HG02840 (cell line): ENCODE data around the gene PPP1R15B.

ENCODE experiments used
- ATAC-seq: cut with Tn5 transposase; IDR thresholded peaks from one replicate; pipeline ENCODE4 v1.9.1; 2021; ENCODE audit warnings: mild to moderate bottlenecking, moderate library complexity, moderate number of reproducible peaks; ENCODE audit not compliant: unreplicated experiment, low FRiP score

The PPP1R15B gene

DNA sequence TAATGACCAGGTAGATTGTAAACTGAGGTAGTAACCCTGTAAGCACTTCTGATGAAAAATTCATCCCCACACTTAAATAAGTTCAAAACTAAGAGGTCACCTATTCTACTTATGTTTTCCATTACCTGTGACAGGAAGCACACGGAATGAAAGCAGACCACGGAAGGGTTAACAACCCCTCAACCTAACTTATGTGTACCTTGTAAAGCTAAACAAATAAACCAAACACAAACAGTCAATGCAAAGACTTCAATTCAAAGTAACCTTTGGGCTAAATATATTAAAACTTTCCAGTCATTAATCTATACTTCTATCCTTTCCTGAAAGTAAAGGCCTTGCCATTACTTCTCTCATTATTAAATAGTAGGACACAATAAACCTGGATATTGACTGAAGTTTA is 7.0 kb downstream of the PPP1R15B start:
- no peak for ATAC-seq

DNA sequence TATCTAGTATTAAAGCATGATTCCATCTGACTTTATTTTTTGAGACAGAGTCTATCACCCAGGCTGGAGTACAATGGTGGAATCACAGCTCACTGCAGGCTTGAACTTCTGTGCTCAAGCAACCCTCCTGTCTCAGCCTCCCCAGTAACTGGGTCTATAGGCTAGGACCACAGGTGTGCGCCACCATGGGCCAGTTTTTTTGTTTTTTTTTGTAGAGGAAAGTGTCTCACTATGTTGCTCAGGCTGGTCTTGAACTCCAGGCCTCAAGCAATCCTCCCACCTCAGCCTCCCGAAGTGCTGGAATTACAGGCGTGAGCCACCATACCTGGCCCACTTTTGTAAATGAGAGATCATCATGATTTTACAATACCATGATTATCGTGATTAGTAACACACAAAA is 9.2 kb downstream of the PPP1R15B start:
- no peak for ATAC-seq

DNA sequence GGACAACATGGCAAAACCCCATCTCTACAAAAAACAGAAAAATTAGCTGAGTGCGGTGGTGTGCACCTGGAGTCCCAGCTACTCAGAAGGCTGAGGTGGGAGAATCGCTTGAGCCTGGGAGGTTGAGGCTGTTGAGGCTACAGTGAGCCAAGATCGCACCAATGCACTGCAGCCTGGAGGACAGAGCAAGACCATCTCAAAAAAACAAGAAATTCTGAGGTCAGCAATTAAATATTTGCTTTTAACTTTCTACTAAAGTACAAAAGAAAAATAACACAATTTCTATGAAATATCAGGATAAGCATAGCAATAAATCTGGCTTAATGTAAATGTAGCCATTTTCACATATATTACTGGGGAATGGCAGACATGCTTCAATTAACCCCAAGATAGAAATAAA is 9.9 kb downstream of the PPP1R15B start:
- no peak for ATAC-seq

DNA sequence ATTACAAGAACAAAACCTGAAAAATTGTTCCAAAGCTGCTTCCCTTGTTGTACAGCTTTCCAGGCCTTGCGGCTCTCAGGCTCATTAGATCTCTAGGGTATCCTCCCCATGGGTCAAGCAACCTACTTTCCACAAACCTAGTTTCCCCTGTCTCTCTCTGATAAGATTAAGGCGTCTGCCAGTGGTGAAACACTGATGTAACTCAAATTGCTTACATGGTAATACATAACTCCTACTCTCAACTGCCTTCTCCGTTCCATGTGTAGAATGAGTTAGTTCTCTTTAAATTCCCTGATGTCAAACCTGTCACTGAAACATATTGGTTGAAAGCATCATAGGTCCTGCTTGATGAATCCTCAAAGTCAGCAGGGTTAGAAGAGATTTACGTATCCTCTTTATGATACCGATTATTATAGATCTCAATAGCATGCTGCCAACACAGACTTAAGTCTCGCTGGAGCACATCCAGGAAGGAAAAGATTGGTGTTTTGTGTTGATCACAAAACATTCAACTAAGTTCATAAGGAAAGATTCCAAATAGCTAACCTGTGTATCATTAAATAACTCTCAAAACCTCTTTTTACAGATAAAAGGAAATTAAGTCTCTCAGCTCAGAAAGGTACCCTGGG is 10.6 kb downstream of the PPP1R15B start:
- ATAC-seq = no peak

DNA sequence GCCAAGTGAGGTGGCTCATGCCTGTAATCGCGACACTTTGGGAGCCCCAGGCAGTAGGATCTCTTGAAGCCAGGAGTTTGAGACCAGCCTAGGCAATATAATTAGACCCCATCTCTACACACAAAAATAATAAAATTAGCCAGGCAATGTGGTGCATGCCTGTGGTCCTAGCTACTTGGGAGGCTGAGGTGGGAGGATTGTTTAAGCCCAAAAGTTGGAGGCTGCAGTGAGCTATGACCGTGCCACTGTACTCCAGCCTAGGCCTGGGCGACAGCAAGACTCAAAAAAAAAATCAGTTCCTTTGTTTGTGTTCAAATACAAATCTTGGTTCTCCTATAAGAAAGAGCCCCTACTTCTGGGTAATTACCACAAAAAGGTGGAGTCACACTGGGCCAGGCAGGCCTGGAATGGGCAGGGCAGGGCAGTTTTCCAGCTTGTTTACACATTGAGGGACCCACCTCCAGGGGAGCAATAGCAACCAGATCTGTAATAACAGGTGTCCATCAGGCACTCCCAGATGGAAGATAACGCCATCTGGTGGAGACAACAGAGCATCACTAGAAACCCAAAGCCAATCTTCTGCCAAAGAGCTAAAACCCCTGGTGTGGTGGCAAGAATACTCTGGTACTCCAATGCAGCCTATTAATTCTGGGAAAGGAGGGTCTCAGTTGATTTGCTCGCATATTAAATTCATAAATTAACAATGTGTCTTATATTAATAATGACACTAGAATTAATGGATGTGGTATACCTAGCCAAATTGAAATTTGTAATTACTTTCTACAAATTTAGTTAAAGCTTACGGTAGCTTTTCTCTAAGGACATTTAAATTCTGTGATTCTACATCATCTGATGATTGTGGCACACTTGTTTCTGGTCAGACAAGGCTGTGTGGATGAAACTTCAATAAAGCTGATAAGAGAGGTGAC is 13.2 kb downstream of the PPP1R15B start:
- ATAC-seq = no peak

DNA sequence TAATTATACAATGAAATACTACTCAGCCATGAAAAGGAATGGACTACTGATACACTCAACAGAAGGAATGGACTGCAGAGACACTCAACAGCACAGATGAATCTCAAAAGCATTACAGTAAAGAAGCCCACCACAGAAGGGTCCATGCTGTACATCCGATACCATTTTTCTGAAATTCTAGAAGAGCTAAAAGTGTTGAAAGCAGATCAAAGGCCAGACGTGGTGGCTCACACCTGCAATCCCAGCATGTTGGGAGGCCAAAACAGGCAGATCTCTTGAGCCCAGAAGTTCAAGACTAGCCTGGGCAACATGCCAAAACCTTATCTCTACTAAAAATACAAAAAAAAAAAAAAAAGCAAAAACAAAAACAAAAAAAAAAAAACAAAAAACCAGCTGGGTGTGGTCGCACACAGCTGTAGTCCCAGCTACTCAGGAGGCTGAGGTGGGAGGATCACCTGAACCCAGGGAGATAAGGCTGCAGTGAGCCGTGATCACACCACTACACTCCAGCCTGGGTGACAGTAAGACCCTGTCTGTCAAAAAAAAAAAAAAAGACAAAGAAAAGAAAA is 15.5 kb downstream of the PPP1R15B start:
- ATAC-seq = no peak

DNA sequence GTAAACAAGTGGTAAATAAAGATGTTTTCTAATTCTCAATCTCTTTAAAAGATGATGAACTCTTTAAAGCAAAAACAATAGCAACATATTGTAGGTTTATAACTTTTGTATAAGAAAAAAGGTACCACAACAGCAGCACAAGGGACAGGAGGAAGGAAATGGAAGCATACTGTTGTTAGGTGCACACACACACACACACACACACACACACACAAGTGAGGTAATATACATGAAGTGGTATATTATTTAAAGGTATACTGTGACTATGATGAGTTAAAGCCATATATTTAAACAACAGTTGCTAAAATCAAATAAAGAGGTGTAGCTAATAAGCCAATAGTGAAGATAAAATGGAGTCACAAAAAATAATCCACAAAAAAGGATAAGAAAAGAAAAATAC is 20.0 kb downstream of the PPP1R15B start:
- ATAC-seq = no peak

DNA sequence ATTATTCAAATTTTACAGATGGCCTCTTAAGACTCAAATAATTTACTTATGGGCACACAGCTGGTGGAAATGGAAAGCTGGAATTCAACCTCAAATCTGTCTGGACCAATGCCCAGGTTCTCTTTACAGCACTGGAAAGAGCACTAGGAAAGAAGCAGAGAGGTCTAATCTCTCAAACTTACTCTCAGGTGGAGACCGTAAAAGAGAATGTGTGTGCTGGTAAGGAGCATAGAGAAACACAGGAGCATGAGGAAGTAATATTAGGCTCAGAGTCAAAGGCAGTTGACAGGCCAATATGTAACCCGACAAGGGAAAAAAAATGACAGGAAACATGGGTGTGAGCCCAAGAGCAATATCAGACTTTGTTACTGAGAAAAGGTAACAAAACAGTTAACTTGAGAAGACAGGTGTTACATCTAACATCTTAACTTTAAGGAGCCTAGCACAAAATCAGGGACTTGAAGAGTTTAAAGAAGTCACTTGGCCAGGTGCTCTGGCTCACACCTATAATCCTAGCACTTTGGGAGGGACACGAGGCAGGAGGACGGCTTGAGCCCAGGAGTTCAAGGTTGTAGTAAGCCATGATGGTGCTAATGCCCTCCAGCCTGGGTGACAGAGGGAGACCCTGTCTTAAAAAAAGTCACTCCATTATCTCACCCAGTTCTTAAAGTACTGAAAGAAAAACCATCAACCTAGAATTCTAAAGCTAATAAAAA is 20.7 kb downstream of the PPP1R15B start:
- ATAC-seq = no peak

DNA sequence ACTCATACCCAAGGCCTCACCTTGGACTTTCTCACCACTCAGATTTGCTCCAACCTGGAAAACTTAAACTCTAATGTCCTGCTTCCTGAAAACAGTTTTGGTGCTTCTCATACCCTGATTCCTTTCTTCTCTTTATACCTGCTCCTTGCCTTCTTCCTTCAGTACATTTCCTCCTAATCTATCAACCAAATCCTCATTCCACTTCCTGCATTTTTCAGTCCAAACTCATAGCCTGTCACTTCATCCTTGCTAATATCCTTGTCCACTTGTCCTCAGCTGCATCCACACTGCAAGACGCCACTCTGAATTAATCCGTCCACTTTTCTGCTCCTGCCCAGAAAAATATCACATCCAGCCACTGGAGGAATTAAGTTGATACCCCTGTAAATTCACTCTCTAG is 25.9 kb downstream of the PPP1R15B start:
- no peak for ATAC-seq

DNA sequence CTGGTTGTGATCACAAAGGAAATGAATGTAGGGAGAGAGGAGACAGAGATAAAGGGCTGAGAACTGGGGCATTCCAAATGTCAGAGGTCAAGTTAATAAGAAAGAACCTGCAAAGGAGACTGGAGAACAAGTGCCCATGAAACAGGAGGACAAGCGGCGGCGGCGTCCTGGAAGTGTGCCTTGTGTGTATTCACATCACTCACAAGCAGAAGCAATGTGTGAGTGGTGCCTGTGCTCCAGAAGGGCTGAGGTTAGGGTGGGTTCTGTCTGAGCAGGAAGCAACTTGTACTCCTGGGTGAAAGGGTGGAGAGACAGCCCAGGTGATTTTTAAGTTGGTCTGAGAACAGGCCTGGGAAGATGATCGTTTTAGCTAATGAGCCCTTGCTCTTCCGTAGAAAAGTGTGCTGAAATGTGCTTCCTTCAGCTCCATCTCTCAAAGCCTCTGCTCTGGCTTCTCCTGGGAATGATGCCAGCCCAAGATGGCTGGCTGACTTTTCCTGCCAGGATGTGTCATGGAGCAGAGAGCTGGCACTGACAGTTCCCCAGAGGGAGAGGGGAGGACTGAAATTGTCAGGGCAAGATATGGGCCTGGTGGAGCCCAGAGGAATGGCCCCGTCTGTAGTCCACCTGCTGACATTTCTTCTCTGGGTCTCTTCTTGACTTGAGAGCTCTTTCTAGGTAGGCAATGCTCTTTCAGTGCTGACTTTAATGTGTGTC is 26.8 kb downstream of the PPP1R15B start:
- no peak for ATAC-seq

DNA sequence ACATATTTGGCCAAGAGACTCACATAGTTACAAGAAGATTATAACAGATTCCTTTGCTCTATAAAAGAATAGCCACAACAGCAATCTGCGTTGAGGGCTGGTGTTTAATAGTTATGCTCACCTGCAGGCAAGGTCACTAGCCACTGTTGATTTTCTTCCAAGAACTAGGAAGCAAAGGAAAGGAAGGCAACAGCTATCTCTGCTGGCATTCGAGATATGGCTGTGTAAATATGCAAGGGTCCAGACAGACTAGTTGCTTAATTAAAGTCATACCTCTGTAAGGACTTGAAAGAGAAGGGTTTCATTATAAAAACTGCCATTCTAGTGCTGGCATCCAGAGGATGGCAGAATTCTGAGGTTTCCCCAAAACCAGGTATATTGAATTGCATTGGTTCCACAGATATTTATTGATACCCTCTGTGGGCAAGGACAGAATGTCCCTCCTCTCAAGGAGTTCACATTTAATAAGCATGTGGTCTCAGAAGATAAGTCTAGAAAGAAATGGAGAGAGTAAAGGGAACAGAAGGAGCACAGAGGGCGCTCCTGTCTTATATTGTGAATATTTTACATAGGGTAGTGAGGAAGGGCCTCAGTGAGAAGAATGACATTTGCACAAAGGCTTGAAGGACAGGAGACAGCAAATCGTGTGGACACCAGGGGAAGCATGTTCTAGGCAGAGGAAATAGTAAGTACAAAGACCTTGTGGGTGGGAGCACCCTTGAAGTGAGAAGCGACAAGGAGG is 28.3 kb downstream of the PPP1R15B start:
- ATAC-seq = no peak

DNA sequence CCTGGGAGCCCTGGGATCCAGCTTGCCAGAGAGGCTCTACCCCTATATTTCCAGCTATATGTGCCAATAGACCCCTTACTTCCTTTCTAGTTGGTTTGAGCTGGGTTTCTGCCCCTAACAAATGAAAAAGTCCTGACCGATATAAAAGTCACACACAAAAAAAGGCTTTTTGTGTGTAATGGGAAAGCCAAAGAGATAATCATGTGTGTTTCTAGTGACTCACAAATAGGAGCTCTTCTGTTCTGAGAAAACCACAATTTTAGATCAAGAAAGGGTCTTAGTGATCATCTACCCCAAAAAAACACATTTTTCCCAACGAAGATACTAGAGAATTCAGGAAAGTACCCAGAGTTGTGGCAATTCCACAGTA is 28.9 kb downstream of the PPP1R15B start:
- ATAC-seq = no peak

DNA sequence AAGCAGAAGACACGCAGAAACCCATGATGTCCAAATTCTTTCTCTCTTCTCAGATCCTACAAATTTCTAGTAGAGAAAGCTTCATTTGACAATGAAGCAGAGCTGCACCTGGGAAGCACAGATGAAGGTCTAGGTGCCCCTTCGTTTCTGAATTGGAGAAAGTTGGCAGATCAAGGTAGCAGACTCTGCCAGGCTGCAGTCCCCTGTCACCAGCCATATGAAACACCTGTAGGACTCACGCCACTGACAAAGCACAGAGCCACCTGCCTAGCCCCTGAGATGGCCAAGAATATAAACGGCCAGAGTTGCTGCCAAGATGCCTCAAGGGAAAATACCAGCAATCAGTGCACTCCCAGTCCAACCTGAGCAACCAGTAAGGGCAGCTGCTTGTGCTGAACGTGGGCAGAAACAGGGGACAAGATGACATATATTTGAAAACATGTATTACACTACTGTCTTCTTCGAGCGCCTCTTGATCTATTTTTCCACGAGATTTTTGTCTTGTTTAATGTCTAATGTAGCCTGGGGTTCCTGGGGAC is 31.3 kb downstream of the PPP1R15B start:
- no peak for ATAC-seq

DNA sequence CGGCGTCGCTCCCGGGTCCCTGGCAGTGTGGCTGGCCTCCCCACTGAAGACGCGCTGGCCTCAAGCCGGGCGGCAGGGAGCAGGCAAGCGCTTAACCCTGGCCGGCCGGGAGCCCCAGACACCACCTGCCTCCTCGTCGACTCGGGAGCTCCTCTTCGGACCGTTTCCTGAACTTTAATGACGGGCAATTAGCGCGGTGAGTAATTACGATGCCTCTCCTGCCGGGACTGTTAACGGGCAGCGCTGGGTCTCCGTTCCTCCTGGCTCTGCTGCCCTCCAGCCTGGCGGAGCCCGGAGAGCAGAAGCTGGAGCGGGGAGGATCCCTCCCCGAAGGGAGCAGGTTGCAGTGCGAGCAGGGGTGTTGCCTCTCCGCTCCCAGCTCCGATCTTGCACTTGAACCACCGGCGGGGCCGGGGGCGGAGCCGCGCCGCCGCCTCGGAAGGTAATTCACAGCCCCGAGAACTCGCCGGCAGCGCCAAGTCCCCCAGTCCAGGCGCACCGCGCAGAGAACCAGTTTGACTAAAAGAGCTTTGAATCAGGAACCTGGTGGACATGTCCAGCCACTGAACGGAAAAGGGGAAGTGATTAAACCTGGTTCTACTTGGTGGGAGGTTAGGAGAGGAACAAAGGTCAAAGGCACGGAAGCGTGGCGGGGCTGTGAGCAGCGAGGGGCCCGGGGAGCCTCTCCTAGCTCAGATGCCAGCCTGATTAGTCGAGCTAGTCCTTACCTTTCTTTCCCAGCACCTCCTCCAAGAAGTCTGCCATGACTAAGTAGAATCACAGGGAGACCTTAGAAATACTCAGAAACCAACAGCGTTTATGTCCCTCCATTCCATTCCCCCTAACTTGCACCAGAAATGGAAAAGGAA is 33.6 kb downstream of the PPP1R15B start:
- ATAC-seq = no peak

DNA sequence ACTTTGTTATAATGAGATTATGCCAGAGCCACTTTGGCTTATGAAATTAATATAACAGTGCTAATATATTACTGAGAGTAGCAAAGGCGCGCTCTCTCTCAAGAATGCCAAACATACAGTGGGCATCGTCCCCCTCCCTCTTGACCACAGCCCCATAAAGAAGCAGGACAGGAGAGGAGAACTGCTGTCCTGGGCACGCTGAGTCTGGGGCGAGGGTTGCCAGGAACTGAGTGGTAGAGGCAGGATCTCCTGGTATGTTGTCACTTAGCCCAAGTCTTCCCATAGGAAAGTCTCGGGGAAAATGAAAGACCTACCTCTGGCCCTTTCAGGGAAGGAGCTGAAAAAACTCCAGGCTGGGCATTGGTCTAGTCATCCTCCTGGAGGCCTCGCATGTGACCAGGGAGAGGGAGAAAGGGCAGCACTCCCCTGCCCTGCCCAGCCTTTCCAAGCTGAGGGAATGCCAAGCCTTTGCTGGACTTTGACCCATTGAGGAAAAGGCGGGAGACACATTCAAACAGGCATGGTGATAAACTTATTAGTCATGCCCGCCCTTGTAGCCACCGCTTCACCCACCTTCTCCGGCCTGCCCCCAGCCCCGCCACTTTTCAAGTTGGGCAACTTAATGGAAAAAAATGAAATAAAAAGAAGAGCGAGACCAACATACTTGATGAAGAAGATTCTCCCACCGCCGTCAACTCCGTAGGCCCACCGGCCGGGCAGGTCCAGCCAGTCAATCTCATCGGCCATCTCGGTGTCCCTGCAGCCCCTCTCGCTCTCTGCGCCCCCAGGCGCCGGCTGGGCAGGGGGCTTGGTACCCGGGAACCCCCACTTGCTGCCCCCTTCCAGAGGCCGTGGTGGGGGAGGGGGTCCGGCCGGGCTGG is 34.5 kb downstream of the PPP1R15B start:
- ATAC-seq = no peak

DNA sequence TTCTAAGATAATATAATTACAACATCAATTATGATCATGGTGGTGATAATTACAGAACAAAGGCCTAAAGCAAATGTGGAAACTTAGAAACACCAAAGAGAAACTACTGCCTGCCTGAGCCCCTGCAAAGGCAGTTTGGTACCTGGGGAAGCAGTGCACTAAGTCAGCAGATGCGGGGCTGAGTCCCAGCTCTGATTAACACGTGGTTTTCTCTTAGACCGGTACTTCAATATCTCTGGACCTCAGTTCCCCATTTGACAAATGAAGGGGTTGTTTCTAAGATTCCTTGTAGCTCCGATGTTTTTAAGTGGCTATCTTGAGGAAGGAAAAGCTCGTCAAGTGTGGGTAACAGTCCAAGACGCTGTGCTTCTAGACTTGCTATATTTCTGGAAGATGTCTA is 35.2 kb downstream of the PPP1R15B start:
- no peak for ATAC-seq

DNA sequence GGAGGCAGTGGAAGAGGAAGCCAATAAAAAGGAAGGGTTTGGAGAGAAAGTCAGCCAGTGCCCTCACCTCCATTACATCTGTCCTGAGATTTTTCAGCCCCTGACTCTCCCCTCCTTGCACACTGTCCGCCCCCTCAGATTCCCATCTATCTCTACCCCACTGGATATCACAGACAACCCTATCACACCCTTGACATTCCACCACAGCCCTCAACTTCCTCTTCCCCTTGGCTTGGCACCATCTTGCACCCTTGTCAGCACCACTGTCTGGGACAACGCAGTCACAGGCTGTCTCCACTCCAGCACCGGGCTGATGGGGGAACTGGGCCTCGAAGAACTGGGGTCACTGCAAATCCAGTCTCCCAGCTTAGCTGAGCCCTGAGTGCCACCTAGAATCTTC is 37.7 kb downstream of the PPP1R15B start:
- no peak for ATAC-seq

DNA sequence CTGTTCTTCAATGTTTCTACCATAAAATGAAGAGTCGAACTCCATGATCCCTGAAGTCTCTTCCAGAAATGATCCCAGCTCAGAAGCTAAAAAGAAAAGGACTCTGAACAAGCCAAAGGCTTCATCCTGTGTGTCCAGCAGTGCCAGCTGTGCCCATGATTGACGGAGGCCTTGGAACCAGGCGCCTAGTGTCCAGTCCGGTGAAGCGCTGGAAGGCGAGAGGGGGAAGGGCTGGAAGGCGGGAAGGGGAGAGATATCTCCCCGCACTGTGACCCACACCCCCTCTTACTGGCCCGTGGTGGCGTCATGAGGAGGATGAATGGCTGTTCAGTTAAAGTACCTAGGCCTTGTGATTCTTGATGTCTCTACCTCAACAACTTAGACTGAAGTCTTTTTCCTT is 41.4 kb downstream of the PPP1R15B start:
- ATAC-seq = no peak
